HG03342 (cell line): ENCODE measurements around the gene CHD6.

Experiments
- ATAC-seq: cut with Tn5 transposase; IDR thresholded peaks from one replicate; pipeline ENCODE4 v1.9.1; 2021; ENCODE audit warnings: mild to moderate bottlenecking, moderate library complexity; ENCODE audit not compliant: unreplicated experiment

Gene CHD6

GRCh38 chr20:41355598-41356203, 262.5 kb downstream of the CHD6 start:
- no peak for ATAC-seq

GRCh38 chr20:41355192-41355591, 263.0 kb downstream of the CHD6 start:
- no peak for ATAC-seq

GRCh38 chr20:41353530-41353929, 264.6 kb downstream of the CHD6 start:
- no peak for ATAC-seq

- ATAC-seq = no peak
Measured at GRCh38 chr20:41352666-41353065, 265.5 kb downstream of the CHD6 start.

- ATAC-seq = no peak
Measured at GRCh38 chr20:41352106-41352505, 266.1 kb downstream of the CHD6 start.
